ENCODE measurements around the gene XKR7. TPM values are rescaled to one million over a fixed set of nuclear protein-coding genes. Genes with fewer than 3 reads are reported as not detected.

Gene XKR7
- total and polyA plus RNA-seq, 10 of the 15 experiments (the other 5 are each of a cell fraction or from before 2014, with no cell fraction given), result not detected

- TF ChIP-seq JUNB (IDR thresholded peaks at IDR 0.05), result peak; percentile 46; the same call in 1 of the 2 replicates
- TF ChIP-seq CHD2 (IDR thresholded peaks at IDR 0.05; ENCODE audit: borderline replicate concordance, low read depth, low read length), result 0 out of 2 replicates have a peak, but pooled peaks have one; percentile 20
- peak; percentile 86 for TF ChIP-seq MEF2B (IDR thresholded peaks at IDR 0.05; ENCODE audit: partially characterized antibody, poor library complexity, severe bottlenecking)
- no peak for TF ChIP-seq RAD21 (IDR thresholded peaks at IDR 0.05; ENCODE audit: insufficient read depth, low read depth, low read length)
- peak; percentile 29; the same call in 1 of the 2 replicates for TF ChIP-seq BMI1 (IDR thresholded peaks at IDR 0.05; ENCODE audit: borderline replicate concordance)
- peak; percentile 74 for TF ChIP-seq CREM (IDR thresholded peaks at IDR 0.05; ENCODE audit: low read depth)
- peak; percentile 56; the same call in 1 of the 2 replicates for TF ChIP-seq BCL11A (IDR thresholded peaks at IDR 0.05; ENCODE audit: low read depth, low read length)
- peak; percentile 70; the same call in 1 of the 2 replicates for TF ChIP-seq HDGF (IDR thresholded peaks at IDR 0.05)
- no peak for TF ChIP-seq PRDM15 (CRISPR knock-in tag; IDR thresholded peaks at IDR 0.05)
- no peak for TF ChIP-seq EZH2 (IDR thresholded peaks at IDR 0.05; ENCODE audit: borderline replicate concordance, control insufficient read depth, low read depth, low read length)
- TF ChIP-seq RELB (IDR thresholded peaks at IDR 0.05; ENCODE audit: low read depth), result peak; percentile 84
- TF ChIP-seq STAT3 (IDR thresholded peaks at IDR 0.05; ENCODE audit: low read depth, low read length), result no peak
- no peak for TF ChIP-seq NR2C2 (IDR thresholded peaks at IDR 0.05; ENCODE audit: borderline replicate concordance, control insufficient read depth, insufficient read length, low read depth)
- 0 out of 2 replicates have a peak, but pooled peaks have one; percentile 47 for TF ChIP-seq ZNF207 (IDR thresholded peaks at IDR 0.05; ENCODE audit: borderline replicate concordance)
- no peak for TF ChIP-seq MTA3 (IDR thresholded peaks at IDR 0.05; ENCODE audit: borderline replicate concordance, low read length)
- peak; percentile 42; the same call in 1 of the 2 replicates for TF ChIP-seq TCF12 (IDR thresholded peaks at IDR 0.05; ENCODE audit: low read depth, low read length)
- TF ChIP-seq GATAD2B (conservative IDR thresholded peaks at IDR 0.05; ENCODE audit: low read depth), result peak; percentile 91
- no peak for TF ChIP-seq CHD4 (IDR thresholded peaks at IDR 0.05)
- TF ChIP-seq RUNX3 (IDR thresholded peaks at IDR 0.05; ENCODE audit: low read length), result peak; percentile 66; the same call in 1 of the 2 replicates
- TF ChIP-seq WRNIP1 (IDR thresholded peaks at IDR 0.05; ENCODE audit: borderline replicate concordance, low read depth, low read length), result no peak
- no peak for TF ChIP-seq CBFB (IDR thresholded peaks at IDR 0.05; ENCODE audit: low read depth)
- peak; percentile 77 for TF ChIP-seq BCL3 (IDR thresholded peaks at IDR 0.05; ENCODE audit: borderline replicate concordance, insufficient read depth, low read depth, low read length, poor library complexity, severe bottlenecking)
- no peak for TF ChIP-seq HDAC2 (IDR thresholded peaks at IDR 0.05)
- TF ChIP-seq SRF (IDR thresholded peaks at IDR 0.05; ENCODE audit: low read depth in 2 of 2, low read length in 2 of 2), result no peak
These were observed 44.3 kb upstream of the XKR7 start (continued) for GRCh38 chr20:31923388-31924331.

Data from GM12878 (cell line).